Measurements from ENCODE around the gene TSKU.

Gene TSKU

GRCh38 chr11:76798202-76798581, 15.0 kb downstream of the TSKU start:
- TF ChIP-seq USF1 (IDR thresholded peaks at IDR 0.05), result no peak
- no peak for TF ChIP-seq CEBPB (IDR thresholded peaks at IDR 0.05)
- no peak for TF ChIP-seq FOXM1 (IDR thresholded peaks at IDR 0.05; ENCODE audit: borderline replicate concordance, low read depth)
- TF ChIP-seq REST (IDR thresholded peaks at IDR 0.05; ENCODE audit: low read depth), result no peak
- no peak for TF ChIP-seq CREB1 (IDR thresholded peaks at IDR 0.05; ENCODE audit: low read depth)
- no peak for TF ChIP-seq TEAD4 (IDR thresholded peaks at IDR 0.05)
- TF ChIP-seq TCF12 (IDR thresholded peaks at IDR 0.05; ENCODE audit: low read depth), result no peak

- TF ChIP-seq EGR1 (IDR thresholded peaks at IDR 0.05) (no peak), YY1 (IDR thresholded peaks at IDR 0.05; ENCODE audit: low read depth) (no peak), TEAD4 (IDR thresholded peaks at IDR 0.05) (no peak), NFIC (IDR thresholded peaks at IDR 0.05) (no peak), ZBTB7A (IDR thresholded peaks at IDR 0.05; ENCODE audit: low read depth) (no peak), EP300 (IDR thresholded peaks at IDR 0.05; ENCODE audit: borderline replicate concordance) (no peak), USF1 (IDR thresholded peaks at IDR 0.05) (no peak), TAF1 (IDR thresholded peaks at IDR 0.05; ENCODE audit: low read depth) (no peak)
These were observed 15.5 kb downstream of the TSKU start for GRCh38 chr11:76798671-76799065.

GRCh38 chr11:76799066-76799804, 16.1 kb downstream of the TSKU start:
- TF ChIP-seq ZBTB7A (IDR thresholded peaks at IDR 0.05; ENCODE audit: low read depth) (0 out of 2 replicates have a peak, but pooled peaks have one; percentile 60), USF1 (IDR thresholded peaks at IDR 0.05) (no peak), CEBPB (IDR thresholded peaks at IDR 0.05) (no peak), REST (IDR thresholded peaks at IDR 0.05; ENCODE audit: low read depth) (no peak), EGR1 (IDR thresholded peaks at IDR 0.05) (no peak), FOXM1 (IDR thresholded peaks at IDR 0.05; ENCODE audit: borderline replicate concordance, low read depth) (no peak), TCF12 (IDR thresholded peaks at IDR 0.05; ENCODE audit: low read depth) (peak; percentile 65; the same call in 1 of the 2 replicates), MAX (IDR thresholded peaks at IDR 0.05) (peak; percentile 43; the same call in 1 of the 2 replicates), CREB1 (IDR thresholded peaks at IDR 0.05; ENCODE audit: low read depth) (no peak), EP300 (IDR thresholded peaks at IDR 0.05; ENCODE audit: borderline replicate concordance) (peak; percentile 19; the same call in 1 of the 2 replicates), RAD21 (IDR thresholded peaks at IDR 0.05; ENCODE audit: low read depth) (peak; percentile 91), TAF1 (IDR thresholded peaks at IDR 0.05; ENCODE audit: low read depth) (no peak), TEAD4 (IDR thresholded peaks at IDR 0.05) (no peak), YY1 (IDR thresholded peaks at IDR 0.05; ENCODE audit: low read depth) (no peak), NFIC (IDR thresholded peaks at IDR 0.05) (peak; percentile 84)

- TF ChIP-seq YY1 (IDR thresholded peaks at IDR 0.05; ENCODE audit: low read depth) (no peak), USF1 (IDR thresholded peaks at IDR 0.05) (no peak), NFIC (IDR thresholded peaks at IDR 0.05) (no peak), CEBPB (IDR thresholded peaks at IDR 0.05) (no peak), RAD21 (IDR thresholded peaks at IDR 0.05; ENCODE audit: low read depth) (no peak), TAF1 (IDR thresholded peaks at IDR 0.05; ENCODE audit: low read depth) (no peak)
These were observed 17.5 kb downstream of the TSKU start for GRCh38 chr11:76800466-76801200.

- TF ChIP-seq REST (IDR thresholded peaks at IDR 0.05; ENCODE audit: low read depth) (no peak), ZBTB7A (IDR thresholded peaks at IDR 0.05; ENCODE audit: low read depth) (no peak), TAF1 (IDR thresholded peaks at IDR 0.05; ENCODE audit: low read depth) (no peak), YY1 (IDR thresholded peaks at IDR 0.05; ENCODE audit: low read depth) (no peak), FOXM1 (IDR thresholded peaks at IDR 0.05; ENCODE audit: borderline replicate concordance, low read depth) (no peak), MAX (IDR thresholded peaks at IDR 0.05) (no peak), EGR1 (IDR thresholded peaks at IDR 0.05) (no peak)
These were observed 18.1 kb downstream of the TSKU start for GRCh38 chr11:76801225-76801624.
